Measurements from ENCODE around the gene AAR2.

Gene AAR2

DNA sequence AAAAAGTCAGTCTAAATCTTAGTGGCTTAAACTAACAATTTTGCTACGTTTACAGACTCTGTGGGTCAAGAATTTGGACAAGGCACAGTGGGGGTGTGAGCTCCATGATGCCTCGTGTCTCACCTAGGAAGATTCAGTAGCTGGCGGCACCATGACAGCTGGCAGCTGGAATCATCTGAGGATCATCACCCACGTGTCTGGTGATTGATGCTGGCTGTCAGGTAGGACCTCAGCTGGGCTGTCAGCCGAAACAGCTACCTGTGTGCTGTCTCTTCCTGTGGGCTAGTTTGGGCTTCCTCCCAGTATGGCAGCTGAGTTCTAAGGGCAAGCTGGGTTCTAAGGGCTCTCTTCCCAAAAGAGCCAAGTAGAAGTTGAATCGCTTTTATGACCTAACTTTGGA, 43.5 kb downstream of the AAR2 start:
- DNase-seq (ENCODE audit: low spot score) = no peak

DNA sequence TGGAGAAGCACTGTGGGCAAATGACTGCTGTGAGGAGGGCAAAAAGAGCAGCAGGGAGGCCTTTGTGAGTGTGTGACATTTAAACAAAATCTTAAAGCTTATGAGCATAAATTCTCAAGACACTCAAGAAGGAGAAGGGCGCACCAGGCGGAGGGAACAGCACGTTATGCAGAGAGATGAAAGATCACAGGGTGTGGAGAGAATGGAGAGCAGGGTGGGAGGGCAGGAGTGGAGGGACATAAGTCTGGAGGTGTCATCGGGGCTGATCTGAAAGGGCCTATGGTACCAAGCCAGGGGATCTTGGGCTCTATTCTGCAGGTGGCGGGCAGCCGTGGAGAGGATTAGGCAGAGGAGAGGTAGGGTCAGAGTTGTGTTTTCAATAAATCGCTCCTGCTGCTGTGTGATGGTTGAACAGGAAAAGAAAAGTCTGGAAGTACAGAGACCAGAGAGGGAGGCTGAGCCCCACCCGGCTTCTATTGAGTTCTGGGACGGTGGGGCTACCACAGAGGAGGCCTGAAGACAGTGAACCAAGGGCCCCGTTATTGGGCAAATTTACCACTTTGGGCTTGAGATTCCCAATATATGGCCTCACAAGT, 45.6 kb downstream of the AAR2 start:
- DNase-seq (ENCODE audit: low spot score) = no peak

DNA sequence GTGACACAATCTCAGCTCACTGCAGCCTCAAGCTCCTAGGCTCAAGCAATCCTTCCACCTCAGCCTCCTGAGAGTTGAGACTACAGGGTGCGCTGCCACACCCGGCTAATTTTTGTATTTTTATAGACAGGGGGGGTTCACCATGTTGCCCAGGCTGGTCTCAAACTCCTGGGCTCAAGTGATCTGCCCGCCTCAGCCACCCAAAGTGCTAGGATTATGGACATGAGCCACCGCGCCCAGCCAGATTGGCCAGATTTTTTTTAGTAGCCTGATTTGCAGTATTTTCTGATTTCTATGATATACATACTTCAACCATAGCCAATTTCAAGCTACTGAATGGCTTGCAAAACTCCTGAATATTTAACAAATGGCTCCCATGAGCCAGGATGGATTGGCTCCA, 48.5 kb downstream of the AAR2 start:
- no peak for DNase-seq (ENCODE audit: low spot score)

DNA sequence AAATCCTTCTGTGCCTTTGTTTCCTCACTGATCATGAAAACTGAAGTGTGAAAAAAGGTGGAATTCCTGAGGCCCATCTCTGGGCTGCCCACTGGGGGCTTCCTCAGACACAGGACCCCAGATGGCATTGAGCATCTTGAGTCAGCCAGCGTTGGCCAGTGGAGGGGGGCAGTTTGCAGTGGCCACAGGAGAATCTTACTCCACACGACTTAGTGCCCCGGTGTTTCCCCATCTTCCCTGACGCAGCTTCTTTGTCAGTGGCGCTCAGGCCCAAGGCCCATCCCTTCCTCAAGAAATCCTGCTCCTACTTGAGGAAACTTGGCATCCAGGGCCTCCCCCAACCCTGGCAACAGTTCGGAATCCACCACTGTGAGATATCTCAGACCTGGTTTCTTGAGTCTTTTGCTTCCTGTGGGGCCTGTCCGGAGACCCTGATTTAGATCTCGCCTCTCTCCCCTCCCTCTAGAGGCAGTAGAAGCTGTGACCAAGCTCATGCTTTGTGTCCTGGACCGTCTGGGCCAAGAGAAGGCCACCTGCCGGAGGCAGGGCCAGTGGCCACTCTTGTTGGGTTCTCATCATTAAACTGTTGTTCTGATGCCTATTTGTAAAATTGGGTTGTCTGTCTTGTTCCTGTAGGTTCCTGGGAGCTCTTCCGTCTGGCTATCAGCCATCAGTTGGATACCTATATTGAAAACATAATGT, 49.6 kb downstream of the AAR2 start:
- no peak for DNase-seq (ENCODE audit: low spot score)

DNA sequence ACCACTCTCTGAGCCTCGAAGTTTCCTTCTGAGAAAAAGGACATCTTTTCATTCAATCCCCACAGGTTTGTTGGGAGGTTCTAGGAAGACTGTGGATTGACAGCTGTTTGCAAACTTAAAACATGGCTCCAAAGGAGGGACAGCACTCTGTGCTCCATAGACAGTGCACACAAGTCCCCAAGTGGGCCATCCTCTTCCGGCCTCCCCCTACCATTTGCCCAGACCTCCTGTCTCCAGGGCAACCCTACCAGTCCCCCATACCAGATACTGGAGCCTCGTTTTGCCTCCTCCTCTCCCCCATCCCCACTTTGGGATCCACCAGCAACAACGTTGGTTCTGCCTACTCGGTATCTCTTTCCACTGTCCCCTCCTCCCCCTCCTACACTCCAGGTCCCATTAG, 61.4 kb downstream of the AAR2 start:
- no peak for DNase-seq (ENCODE audit: low spot score)

DNA sequence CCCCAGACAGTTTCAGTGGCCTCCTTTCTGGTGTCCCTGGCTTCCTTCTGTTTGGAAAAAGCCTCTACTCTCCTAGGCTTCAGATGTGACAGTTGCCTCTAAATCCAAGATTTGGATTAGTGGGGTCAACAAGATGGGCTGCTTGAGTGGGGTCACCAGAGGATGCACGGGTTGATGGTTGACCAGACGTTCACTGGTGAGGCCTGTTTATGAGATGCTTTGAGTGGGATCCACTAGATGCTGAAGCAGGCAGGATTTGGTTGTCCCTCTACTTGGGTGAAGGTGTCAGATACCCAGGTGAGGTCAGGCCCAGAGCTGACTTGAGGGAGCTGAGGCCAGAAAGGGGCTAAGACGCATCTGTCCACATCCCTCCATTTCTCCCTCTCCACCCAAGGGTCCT, 61.8 kb downstream of the AAR2 start:
- DNase-seq (ENCODE audit: low spot score) = no peak

DNA sequence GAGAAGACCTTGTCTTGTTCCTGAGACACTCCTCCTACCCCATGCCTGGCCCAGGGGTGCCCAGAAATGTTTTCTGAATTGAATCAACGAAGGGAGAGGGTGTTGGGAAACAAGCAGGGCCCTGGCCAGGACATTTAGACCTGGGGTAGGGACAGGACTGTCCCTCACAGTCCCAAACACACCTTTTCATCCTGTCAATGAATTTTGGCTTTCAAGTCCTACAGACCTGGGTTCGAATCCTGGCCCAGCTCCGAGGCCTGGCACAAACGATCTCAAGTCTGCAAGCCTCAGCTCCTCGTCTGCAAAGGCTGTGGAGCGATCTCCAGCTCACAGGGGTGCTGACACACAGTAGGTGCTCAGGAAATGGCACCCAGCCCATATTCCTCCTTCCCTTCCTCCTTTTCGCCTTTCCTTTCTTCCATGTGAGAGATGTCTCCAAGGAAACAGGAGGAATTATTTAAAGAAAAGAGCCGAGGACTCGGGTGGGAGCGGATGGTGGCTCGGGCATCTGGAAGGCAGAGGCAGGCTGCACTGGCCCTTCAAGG, 62.6 kb downstream of the AAR2 start:
- no peak for DNase-seq (ENCODE audit: low spot score)

DNA sequence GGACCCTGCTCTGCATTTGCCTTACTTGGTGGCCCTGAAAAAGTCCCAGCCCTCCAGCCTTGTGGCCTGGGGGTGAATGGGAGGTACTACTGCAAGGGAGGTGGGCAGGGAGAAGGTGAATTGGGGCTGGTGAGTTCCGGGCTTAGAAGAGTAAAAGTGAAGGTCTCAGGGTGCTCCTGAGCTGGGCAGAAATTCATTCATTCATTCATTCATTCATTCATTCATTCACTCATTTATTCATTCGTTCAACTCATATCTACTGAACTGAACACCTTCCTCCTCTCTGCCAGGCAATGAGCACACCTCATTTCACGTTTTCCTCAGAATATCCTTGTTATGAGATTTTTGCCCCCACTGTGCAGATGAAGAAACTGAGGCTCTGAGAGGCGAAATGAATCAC, 63.2 kb downstream of the AAR2 start:
- DNase-seq (ENCODE audit: low spot score) = no peak

DNA sequence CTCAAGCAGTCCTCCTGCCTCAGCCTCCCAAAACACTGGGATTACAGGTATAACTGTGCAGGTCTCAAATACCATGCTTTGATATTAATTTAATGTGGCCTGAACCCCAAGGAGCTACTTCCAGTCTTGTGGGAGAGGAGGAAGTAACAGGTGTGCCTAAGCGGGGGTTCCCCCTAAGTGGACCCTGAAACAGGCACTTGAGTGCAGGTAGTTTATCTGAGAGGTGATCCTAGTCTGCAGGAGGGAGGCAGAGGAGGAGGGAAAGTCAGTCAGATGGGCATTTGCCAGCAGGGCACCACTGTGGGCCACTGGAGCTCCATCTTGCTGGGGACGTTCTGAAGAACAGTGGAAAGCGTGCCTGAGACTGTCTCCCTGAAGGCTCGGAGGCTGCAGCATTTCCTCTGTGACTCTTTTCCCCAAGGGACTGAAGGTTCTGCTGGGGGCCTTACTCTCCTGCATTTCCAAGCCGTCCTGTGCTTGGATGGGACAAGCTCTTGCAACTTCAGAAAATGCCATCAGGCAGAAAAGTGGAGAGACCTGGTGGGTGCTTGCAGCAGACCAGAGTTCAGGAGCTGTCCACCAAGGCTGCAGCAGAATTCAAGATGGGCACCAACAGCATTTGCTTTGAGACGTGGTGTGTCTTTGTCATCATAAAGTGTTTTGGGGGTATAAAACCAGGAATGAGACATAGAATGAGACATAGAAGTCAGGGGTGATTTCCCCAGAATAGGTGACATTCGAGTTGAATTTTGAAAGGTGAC, 65.3 kb downstream of the AAR2 start:
- DNase-seq (ENCODE audit: low spot score) = no peak

DNA sequence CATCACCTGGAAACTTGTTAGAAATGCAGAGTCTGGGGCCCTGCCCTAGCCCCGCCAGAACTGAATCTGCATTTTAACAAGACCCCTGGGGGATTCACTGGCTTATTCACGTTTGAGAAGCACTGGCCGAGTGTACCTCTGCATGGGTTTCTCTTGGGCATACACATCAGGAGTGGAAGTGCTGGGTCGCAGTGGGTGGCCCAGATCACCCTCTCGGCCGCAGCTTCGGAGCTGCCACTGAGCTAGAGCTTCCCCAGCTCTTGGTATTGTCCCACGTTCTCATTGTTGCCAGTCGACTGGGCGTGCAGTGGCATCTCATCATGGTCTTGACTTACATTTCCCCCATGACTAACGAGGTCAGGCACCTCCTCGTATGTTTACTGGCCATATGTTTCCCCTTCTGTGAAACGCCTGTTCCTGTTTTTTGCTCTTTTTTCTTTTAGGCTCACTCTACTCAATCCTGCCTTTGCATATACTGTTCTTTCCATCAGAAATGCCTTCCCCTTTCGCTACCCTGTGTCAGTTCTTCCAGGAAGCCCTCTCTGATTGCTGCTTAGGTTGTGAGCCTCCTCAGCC, 66.8 kb downstream of the AAR2 start:
- no peak for DNase-seq (ENCODE audit: low spot score)

DNA sequence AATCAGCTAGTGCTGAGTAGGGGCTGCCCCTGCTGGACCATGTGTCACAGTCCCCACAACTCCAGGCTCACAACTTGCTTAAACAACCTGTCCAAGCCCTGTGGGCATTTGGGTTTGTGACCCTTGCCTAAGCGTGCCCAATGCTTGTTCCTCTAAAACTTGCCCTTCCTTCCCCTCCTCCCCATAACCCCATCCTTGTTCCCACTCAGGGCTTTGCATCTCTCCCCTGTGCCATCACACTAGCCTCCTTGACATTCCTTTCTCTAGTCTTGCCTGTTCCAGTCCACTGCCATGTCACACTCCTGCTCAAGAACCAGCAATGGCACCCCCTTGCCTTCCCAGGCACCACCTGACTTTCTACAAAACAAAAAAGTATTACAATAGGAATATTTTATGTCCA, 67.6 kb downstream of the AAR2 start:
- no peak for DNase-seq (ENCODE audit: low spot score)

DNA sequence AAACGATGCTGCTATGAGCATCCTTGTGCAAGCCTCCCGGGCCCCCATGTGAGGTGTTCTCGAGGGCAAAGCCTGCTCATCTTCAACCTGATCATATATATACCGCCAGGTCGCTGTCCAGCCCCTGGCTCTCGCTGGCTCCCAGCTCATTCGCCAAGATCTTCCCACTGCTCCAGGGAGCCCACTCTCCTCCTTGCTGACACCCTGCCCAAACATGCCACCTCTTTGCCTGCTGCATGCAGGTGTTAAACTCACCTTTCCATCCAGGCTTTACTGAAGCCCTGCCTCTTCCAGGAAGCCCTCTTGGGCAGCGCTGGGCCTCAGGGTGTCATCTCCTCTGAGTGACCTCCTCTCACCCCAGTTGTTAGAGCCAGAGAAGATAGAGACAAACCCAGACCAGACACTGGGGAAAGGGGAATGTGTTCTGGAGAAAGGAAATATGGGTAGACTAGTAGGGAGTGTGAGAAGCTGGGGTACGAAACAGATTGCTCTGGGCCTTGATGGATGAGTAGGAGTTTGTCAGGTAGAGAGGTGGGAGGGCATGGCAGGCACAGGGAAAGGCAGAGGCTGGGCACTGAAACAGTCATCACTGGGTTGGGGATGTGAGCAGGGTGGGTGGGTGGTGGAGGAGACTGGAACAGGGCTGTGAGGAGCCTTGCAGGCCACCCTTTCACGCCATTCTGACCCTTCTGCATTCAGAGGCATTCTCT, 68.7 kb downstream of the AAR2 start:
- no peak for DNase-seq (ENCODE audit: low spot score)

DNA sequence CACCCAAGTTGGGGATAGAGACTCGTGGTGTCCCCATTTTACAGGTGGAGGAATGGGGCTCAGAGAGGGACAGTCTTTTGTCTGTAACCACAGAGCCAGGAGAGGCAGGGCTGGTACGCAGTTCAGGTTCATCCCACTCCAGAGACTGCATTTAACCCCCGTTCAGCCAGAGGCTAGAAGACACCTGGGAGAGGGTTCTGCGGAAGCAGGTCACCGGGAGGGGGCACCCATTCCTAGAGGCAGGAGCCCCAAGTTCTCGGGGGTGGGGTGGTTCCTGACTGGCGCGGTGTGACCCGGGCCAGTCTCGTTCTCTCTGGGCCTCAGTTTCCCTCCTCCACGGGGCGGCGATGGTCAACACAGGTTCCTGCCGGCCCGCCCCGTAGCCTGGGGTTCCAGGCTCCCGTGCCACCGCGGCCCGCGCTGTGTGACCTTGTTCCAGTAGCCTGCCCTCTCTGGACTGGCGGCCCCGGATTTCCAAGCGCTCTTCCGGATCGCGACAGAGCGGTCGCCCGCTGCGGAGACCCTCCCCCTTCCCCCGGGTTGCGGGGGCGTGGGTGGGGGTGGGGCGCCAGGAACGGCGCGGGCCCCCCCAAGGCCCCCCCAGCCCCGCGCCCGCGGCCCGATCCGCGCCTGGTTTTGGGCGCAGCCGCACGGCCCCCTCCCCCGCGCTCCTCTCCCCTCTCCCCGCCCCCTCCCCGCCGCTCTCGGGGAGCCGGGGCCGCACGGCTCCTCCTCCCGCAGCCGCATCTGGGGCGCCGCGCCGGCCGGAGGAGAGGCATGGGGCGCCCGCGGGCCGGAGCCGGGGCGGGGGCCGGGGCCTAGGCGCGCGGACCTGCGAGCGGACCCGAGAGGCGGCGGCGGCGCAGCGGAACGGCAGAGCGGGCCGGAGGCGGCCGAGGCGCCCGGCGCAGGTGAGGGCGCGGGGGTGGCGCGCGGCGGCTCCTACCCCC, 69.6 kb downstream of the AAR2 start, which contains the start of gene DLGAP4:
Gene DLGAP4, plus strand, starts transcription at position 738 of the 950 bp plus-strand sequence. CDS start 125,379 bp downstream, outside the sequence.
- DNase-seq (ENCODE audit: low spot score) = no peak
